ENCODE measurements around the gene THYN1.
A peak's percentile ranks its signal among the peaks of the same experiment; 100 is the strongest.

Gene THYN1

DNA sequence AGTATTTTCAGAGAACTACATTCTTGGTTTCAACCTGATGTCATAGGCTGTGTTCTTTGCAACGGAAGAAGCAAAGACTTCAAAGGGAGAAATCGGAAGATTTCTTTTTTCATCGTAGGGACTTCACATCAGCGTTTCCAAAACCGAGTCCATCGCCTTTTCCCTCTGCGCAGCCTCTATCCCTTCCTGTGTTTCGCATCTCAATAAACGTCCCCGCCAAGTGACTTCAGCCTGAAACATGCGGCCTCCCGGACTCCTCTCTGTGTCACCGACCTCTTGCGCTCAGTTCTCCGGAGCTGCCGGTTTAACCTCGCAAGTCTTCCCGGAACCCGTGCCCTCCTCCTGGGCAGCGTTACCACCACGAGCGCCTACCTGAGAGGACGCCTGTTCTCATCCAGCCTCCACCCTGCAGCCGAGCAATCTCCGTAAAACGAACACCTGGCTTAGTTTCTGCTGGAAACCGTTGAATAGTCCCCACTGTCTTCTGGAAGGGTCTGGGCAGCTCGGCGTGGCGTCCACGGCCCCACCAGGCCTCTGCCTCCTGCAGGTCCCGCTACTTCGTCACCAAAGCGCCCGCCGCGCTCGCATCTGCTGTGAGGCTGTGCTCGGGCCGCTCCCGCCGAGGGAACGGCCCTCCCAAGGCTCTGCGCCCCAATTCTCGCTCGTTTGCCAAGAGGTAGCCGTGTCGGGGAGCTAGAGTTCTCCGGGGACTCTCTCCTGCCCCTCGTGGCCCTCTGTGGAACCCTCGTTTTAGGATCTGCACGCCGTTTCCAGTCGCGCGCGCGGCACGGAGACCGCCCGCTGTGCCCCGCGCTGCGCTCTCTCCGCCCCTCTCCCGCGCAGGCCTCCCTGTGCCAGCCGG is 22.6 kb upstream of the THYN1 start, which contains the start of gene GLB1L3:
Gene GLB1L3, plus strand, starts transcription at position 846 of the 862 bp plus-strand sequence. CDS start 362 bp downstream, outside the sequence.
- peak; percentile 46 for DNase-seq (ENCODE audit: insufficient read length, low spot score)
- peak; percentile 45 for FAIRE-seq

DNA sequence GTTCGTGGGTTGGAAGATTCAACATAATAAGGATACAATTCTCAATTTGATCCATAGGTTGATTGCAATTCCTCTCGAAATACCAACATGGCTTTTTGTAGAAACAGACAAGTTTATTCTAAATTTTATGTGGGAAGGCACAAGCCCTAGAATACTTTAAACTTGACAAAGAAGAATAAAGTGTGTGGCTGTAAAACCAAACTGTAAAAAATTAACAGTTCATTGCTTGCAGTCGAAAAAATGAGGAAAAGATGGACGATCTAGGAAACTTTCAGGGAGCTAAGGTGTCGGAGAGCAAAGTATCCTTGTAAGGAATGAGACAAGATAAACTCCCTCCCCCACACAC is 22.0 kb upstream of the THYN1 start:
- TF ChIP-seq POLR2AphosphoS5 (IDR thresholded peaks at IDR 0.05; ENCODE audit: low read depth, low read length) (no peak), SPI1 (IDR thresholded peaks at IDR 0.05; ENCODE audit: low read depth, low read length) (no peak), PAX5 (IDR thresholded peaks at IDR 0.05; ENCODE audit: insufficient read depth, low read length, severe bottlenecking) (no peak), POU2F2 (IDR thresholded peaks at IDR 0.05; ENCODE audit: low read depth, low read length) (no peak), POLR2A (IDR thresholded peaks at IDR 0.05; ENCODE audit: low read depth, low read length) (no peak), TAF1 (IDR thresholded peaks at IDR 0.05; ENCODE audit: low read depth, low read length) (no peak)
- no peak for FAIRE-seq
- DNase-seq (ENCODE audit: insufficient read length, low spot score): no peak

More for the DNA sequence above, 22.6 kb upstream of the THYN1 start, which contains the start of gene GLB1L3:
- TF ChIP-seq POLR2AphosphoS5 (IDR thresholded peaks at IDR 0.05; ENCODE audit: low read depth, low read length) (no peak), POU2F2 (IDR thresholded peaks at IDR 0.05; ENCODE audit: low read depth, low read length) (no peak), PAX5 (IDR thresholded peaks at IDR 0.05; ENCODE audit: insufficient read depth, low read length, severe bottlenecking) (no peak), SPI1 (IDR thresholded peaks at IDR 0.05; ENCODE audit: low read depth, low read length) (no peak), POLR2A (IDR thresholded peaks at IDR 0.05; ENCODE audit: low read depth, low read length) (no peak), TAF1 (IDR thresholded peaks at IDR 0.05; ENCODE audit: low read depth, low read length) (no peak)

DNA sequence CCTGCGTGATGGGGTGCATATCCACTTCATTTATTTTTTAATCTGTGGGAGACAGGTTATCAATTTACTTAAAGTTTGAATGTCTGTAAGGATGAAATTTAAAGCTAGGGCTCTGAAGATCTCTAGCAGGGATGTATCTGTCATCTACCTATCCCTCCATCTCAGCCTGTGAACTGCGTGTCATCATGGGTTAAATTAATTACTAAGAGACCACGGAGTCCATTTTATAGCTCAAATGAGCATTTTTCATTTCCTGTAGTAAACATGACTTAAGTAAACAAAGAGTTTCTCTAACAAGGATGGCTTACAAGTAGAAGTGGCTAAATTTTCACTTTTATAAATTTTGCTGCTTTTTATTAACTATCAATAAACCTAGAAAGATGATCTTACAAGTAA is 20.2 kb upstream of the THYN1 start:
- no peak for DNase-seq (ENCODE audit: insufficient read length, low spot score)
- no peak for FAIRE-seq
- no peak for TF ChIP-seq POLR2A (IDR thresholded peaks at IDR 0.05; ENCODE audit: low read depth, low read length)
- no peak for TF ChIP-seq POU2F2 (IDR thresholded peaks at IDR 0.05; ENCODE audit: low read depth, low read length)
- TF ChIP-seq TAF1 (IDR thresholded peaks at IDR 0.05; ENCODE audit: low read depth, low read length): no peak
- TF ChIP-seq POLR2AphosphoS5 (IDR thresholded peaks at IDR 0.05; ENCODE audit: low read depth, low read length): no peak
- TF ChIP-seq SPI1 (IDR thresholded peaks at IDR 0.05; ENCODE audit: low read depth, low read length): no peak
- TF ChIP-seq PAX5 (IDR thresholded peaks at IDR 0.05; ENCODE audit: insufficient read depth, low read length, severe bottlenecking): no peak

DNA sequence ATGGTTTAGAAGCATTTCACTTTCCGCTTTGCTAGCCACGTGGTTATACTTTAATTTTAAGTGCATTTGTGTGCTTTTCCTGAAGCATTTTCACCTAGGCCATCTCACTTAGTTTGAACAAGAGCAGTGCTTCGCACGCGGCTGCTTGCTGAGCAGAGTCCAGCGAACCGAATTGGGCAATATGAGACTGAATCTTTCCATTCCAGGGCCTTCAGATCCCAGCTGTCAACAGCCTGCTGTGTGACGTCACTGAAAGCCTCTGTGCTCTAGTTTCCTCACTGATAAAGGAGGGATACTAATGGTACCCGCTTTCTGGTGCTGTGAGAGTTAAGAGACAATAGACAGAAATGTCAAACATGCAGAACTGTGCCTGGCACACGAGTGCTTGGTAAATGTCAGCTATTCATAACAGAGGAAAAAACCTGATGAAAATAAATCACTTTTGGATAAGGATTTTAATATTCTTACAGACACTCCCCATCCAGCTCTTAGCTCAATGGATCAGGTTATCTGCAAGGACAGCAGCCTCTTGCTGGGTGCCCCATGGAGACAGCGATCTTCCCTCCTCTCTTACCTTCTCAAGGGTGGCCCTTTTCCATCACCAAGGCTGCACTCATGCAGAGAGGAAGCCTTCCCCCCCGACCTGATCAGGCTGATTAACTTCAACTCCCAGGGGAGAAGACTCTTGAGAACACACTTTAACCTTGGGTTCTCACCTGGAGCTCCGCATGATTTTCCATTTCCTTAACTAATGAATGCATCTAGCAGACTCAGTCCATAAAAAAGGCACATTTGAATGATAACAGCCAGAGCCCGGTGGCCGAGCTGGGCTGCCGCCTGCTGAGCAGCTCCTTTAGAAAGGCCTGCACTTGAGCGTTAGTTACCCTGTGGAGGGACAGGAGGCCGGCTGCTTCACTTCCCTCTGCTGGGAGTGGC is 19.5 kb upstream of the THYN1 start:
- no peak for DNase-seq (ENCODE audit: insufficient read length, low spot score)
- TF ChIP-seq SPI1 (IDR thresholded peaks at IDR 0.05; ENCODE audit: low read depth, low read length) (no peak), PAX5 (IDR thresholded peaks at IDR 0.05; ENCODE audit: insufficient read depth, low read length, severe bottlenecking) (no peak)
- FAIRE-seq: no peak

DNA sequence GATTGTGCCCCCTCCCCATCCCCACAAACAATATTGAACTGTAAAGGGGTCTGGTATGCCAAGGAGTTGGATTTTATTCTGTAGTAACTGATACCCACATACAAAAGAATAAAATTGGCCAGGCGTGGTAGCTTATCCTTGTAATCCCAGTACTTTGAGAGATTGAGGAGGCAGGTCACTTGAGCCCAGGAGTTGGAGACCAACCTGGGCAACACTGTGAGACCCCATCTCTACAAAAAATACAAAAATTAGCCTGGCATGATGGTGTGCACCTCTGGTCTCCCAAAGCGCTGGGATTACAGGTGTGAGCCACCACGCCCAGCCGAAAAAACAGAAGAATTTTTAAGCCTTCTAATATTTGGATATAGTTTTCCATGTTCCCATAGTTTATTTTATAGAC is 18.8 kb upstream of the THYN1 start:
- DNase-seq (ENCODE audit: insufficient read length, low spot score) (no peak), FAIRE-seq (no peak)
- TF ChIP-seq POLR2A (IDR thresholded peaks at IDR 0.05; ENCODE audit: low read depth, low read length): no peak
- no peak for TF ChIP-seq PAX5 (IDR thresholded peaks at IDR 0.05; ENCODE audit: insufficient read depth, low read length, severe bottlenecking)
- TF ChIP-seq POLR2AphosphoS5 (IDR thresholded peaks at IDR 0.05; ENCODE audit: low read depth, low read length): no peak
- no peak for TF ChIP-seq SPI1 (IDR thresholded peaks at IDR 0.05; ENCODE audit: low read depth, low read length)
- TF ChIP-seq POU2F2 (IDR thresholded peaks at IDR 0.05; ENCODE audit: low read depth, low read length): no peak
- TF ChIP-seq TAF1 (IDR thresholded peaks at IDR 0.05; ENCODE audit: low read depth, low read length): no peak

DNA sequence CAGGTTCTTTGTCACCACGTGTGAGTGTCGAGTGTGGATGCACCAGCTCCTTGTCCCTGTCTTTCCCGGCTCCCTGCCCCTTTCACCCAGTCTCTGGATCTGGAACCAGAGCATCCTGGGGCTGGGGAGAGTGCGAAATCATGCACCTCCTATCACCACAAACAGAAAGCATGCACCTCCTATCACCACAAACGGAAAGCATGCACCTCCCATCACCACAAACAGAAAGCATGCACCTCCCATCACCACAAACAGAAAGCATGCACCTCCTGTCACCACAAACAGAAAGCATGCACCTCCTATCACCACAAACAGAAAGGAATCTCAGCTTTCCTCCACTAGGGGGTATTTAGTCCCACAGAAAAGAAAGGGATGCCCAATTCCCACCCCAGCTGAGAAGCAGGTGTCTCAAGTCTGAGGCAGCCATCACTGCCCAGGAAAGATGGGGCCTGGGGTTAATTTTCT is 17.1 kb upstream of the THYN1 start:
- peak; percentile 88 for FAIRE-seq

DNA sequence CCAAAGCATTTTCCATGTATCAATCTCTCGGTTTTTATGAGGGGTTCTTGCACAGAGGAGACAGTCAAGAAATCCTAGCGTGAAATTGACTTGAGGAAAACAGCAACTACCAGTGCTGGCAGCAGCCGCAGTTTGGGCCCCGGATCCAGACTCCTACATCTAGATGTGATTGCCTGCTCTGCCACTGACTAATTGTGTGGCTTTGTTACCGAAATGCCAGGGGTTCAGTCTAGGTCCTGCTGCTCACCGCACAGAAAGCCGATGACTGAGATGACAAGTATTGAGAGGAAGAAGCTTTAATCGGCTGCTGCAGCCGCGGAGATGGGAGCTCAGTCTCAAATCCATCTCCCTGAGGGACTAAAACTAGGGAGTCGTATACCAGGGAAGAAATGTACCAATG is 14.8 kb upstream of the THYN1 start:
- TF ChIP-seq POLR2A (IDR thresholded peaks at IDR 0.05; ENCODE audit: low read depth, low read length) (no peak), POLR2AphosphoS5 (IDR thresholded peaks at IDR 0.05; ENCODE audit: low read depth, low read length) (no peak), POU2F2 (IDR thresholded peaks at IDR 0.05; ENCODE audit: low read depth, low read length) (no peak), SPI1 (IDR thresholded peaks at IDR 0.05; ENCODE audit: low read depth, low read length) (no peak), PAX5 (IDR thresholded peaks at IDR 0.05; ENCODE audit: insufficient read depth, low read length, severe bottlenecking) (no peak), TAF1 (IDR thresholded peaks at IDR 0.05; ENCODE audit: low read depth, low read length) (no peak)
- no peak for DNase-seq (ENCODE audit: insufficient read length, low spot score)
- no peak for FAIRE-seq

More for the DNA sequence above, 17.1 kb upstream of the THYN1 start:
- no peak for DNase-seq (ENCODE audit: insufficient read length, low spot score)
- TF ChIP-seq POLR2A (IDR thresholded peaks at IDR 0.05; ENCODE audit: low read depth, low read length) (no peak), PAX5 (IDR thresholded peaks at IDR 0.05; ENCODE audit: insufficient read depth, low read length, severe bottlenecking) (no peak), SPI1 (IDR thresholded peaks at IDR 0.05; ENCODE audit: low read depth, low read length) (no peak), POU2F2 (IDR thresholded peaks at IDR 0.05; ENCODE audit: low read depth, low read length) (no peak), POLR2AphosphoS5 (IDR thresholded peaks at IDR 0.05; ENCODE audit: low read depth, low read length) (no peak), TAF1 (IDR thresholded peaks at IDR 0.05; ENCODE audit: low read depth, low read length) (no peak)

DNA sequence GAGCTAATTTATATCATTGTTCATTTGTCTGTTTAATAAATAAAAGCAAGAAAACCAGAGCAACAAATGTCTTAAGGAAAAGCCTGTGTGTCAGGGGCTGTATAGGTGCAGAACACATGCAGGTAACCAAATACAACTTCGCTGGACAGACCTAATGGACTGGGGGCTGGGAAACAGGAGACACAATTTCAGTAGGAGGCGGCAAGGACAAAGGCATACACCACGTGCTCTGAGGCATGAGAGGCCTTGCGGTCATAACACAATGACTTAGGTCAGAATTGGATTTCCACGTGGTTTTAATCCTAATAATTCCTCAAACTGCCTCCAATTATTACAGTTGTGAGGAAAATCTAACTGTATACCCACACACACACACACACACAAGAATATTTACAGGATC is 14.3 kb upstream of the THYN1 start:
- no peak for FAIRE-seq
- DNase-seq (ENCODE audit: insufficient read length, low spot score): no peak
- TF ChIP-seq POU2F2 (IDR thresholded peaks at IDR 0.05; ENCODE audit: low read depth, low read length): no peak
- no peak for TF ChIP-seq POLR2AphosphoS5 (IDR thresholded peaks at IDR 0.05; ENCODE audit: low read depth, low read length)
- TF ChIP-seq TAF1 (IDR thresholded peaks at IDR 0.05; ENCODE audit: low read depth, low read length): no peak
- TF ChIP-seq SPI1 (IDR thresholded peaks at IDR 0.05; ENCODE audit: low read depth, low read length): no peak
- no peak for TF ChIP-seq PAX5 (IDR thresholded peaks at IDR 0.05; ENCODE audit: insufficient read depth, low read length, severe bottlenecking)
- TF ChIP-seq POLR2A (IDR thresholded peaks at IDR 0.05; ENCODE audit: low read depth, low read length): no peak

DNA sequence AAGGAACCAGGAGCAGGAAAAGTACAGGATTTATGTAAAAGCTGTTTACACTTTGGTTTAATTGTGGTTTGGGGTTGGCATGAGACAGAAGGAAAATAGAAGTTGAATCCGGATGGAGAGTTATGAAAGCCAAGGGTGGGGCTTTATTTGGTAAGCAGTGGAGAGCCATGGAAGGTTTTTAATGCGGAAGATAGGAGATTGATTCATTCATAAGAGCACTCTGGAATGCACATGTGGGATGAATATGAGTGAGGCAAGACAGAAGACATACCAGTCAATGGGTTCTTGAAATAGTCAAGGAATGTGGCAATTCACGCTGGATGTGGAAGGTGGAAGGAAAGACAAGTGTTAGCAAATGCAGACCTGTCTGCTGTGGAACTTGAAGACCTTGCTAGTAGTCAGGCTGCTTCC is 13.7 kb upstream of the THYN1 start:
- no peak for TF ChIP-seq SPI1 (IDR thresholded peaks at IDR 0.05; ENCODE audit: low read depth, low read length)
- no peak for TF ChIP-seq POU2F2 (IDR thresholded peaks at IDR 0.05; ENCODE audit: low read depth, low read length)
- TF ChIP-seq POLR2AphosphoS5 (IDR thresholded peaks at IDR 0.05; ENCODE audit: low read depth, low read length): no peak
- TF ChIP-seq POLR2A (IDR thresholded peaks at IDR 0.05; ENCODE audit: low read depth, low read length): no peak
- TF ChIP-seq PAX5 (IDR thresholded peaks at IDR 0.05; ENCODE audit: insufficient read depth, low read length, severe bottlenecking): no peak
- no peak for TF ChIP-seq TAF1 (IDR thresholded peaks at IDR 0.05; ENCODE audit: low read depth, low read length)
- FAIRE-seq: no peak
- no peak for DNase-seq (ENCODE audit: insufficient read length, low spot score)

Measured in GM12891 (cell line).